Medulla oblongata (tissue), 1 donor: ENCODE data around the gene KIF20B.

ENCODE experiments used
- DNase-seq: peaks from one replicate; pipeline ENCODE4 v3.0.0-alpha.2; 2015; ENCODE audit errors: extremely low spot score

Gene KIF20B, protein sequence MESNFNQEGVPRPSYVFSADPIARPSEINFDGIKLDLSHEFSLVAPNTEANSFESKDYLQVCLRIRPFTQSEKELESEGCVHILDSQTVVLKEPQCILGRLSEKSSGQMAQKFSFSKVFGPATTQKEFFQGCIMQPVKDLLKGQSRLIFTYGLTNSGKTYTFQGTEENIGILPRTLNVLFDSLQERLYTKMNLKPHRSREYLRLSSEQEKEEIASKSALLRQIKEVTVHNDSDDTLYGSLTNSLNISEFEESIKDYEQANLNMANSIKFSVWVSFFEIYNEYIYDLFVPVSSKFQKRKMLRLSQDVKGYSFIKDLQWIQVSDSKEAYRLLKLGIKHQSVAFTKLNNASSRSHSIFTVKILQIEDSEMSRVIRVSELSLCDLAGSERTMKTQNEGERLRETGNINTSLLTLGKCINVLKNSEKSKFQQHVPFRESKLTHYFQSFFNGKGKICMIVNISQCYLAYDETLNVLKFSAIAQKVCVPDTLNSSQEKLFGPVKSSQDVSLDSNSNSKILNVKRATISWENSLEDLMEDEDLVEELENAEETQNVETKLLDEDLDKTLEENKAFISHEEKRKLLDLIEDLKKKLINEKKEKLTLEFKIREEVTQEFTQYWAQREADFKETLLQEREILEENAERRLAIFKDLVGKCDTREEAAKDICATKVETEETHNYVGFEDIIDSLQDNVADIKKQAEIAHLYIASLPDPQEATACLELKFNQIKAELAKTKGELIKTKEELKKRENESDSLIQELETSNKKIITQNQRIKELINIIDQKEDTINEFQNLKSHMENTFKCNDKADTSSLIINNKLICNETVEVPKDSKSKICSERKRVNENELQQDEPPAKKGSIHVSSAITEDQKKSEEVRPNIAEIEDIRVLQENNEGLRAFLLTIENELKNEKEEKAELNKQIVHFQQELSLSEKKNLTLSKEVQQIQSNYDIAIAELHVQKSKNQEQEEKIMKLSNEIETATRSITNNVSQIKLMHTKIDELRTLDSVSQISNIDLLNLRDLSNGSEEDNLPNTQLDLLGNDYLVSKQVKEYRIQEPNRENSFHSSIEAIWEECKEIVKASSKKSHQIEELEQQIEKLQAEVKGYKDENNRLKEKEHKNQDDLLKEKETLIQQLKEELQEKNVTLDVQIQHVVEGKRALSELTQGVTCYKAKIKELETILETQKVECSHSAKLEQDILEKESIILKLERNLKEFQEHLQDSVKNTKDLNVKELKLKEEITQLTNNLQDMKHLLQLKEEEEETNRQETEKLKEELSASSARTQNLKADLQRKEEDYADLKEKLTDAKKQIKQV (N-terminal part only)

DNA sequence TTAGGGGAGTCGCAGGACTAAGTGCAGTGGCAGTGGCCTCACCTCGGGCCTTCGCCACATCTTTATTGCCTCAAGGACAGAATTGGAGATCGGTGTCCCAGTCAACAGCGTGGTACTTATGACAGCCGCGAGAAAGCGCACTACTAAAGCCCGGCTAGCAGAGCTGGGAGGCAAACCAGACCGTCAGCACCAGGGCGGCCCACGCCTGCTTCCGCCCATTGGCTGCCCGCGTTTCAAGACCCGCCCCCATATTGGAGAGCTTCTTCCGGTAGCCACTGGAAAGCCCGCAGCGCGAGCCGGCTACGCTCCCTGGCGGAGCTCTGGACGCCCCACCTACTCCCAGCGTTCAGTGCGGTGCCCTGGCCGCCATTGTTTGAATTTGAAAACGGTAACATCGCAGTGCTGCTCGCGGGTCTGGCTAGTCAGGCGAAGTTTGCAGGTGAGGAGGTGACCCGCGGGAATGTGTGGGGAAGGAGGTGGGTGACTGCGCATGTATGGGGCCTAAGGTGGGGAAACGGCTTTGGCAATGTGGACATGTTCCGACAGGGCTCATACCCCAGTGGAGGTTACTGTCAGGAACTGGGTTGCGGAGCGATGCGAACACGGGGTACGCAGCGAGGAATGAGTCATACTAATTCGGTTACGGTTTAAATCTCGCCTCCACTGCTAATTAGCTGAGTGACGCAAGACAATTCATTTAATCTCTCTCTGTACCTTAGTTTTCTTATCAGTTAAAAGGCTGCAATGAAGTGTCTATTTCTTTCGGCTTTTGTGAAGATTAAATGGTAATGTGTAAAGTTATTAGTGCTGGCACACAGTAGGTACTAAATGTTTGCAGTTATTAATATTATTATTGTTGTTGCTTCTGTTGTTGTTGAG, at the start of gene KIF20B:
KIF20B (plus strand) TSS at position 349 of the 879 bp plus-strand sequence. CDS start 3,705 bp downstream, outside the sequence.
- peak; percentile 98 for DNase-seq

DNA sequence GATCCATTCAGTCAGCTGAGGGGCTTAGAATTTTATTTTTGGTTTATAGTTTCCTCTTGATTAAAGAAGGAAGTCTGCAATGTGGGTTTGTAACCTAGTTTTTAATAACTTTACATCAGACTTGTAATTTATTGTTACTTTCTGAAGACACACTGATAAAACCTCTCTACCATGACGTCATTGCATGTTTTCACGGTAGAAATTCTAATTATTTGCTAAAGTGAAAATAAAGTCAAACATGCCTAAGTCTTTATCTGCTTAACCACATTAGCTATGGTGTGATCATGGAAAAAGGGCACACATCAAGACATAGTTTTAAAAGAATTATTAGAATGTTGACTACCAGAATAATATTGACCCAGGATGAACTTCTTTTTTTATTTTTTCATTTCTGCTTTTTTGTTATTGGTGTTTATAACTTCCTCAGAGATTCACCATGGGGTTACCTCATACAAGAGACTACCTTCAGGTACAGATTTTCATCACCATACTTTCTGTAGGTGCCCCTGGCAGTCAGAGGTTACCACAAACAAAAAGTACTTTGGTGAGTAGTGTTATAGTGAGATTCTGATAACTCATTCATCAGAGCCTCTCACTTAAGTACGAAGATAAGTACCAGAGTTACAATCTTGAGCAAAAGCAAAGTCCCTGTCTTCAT, 49.3 kb upstream of the KIF20B start:
- DNase-seq = no peak

DNA sequence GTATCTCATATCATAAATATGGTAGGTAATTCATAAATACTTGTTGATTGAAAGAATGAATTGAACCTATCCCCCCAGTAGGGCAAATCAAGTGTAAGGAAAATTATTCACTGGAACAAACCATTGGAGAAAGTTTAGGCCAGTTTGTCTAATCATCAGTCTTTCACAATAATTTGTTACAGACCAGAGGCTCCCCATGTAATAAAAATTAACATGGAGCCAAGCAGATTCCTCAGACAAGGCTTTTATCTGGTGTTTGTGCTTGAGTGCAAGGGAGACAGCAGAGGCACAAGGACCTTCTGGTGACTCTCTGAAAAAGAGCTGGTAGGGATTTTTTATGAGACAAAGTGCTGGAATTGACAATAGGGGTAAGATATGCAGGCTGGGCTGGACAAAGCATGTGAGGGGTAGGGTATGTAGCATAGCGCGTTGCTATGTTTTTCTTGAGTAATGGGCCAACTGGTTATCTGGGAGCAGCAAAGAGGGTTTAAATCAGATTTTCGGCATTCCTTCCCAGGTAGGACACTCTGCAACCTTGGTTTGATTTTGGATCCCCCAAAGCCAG, 48.5 kb upstream of the KIF20B start:
- no peak for DNase-seq

DNA sequence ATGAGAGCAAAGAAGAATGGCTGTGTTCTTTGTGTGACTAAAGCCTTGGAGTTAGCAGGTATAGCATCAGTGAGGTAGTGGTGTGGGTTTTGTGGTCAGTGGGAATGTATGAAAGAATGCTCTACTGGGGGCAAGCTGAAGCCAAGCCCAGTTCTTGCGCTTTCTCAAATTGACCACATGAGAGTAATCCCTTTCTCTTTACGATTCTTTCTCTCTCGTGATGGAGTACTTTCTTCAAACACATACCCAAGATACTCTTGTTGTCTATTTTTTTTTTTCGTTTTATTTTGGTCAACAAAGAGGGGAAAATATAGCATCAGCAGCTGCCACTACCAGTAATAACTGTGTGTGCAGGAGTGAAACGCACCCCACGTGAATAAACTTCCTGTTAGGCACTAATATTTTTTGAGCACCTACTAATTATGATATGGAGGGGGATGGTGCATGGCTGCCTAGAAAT, 48.0 kb upstream of the KIF20B start:
- no peak for DNase-seq

DNA sequence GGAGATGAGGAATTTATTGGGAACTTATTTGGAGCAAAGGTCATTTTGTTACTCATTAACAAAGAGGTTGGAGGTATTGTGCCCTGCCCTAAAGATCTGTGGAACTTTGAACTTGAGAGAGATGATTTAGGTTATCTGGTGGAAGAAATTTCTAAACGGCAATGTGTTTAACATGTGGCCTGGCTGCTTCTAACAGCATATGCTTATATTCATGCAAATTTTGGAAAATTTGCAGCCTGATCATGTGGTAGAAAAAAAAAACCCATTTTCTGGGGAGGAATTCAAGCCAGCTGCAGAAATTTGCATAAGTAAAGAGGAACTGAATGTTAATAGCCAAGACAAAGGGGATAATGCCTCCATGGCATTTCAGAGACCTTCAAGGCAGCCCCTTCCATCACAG, 45.7 kb upstream of the KIF20B start:
- DNase-seq = no peak

DNA sequence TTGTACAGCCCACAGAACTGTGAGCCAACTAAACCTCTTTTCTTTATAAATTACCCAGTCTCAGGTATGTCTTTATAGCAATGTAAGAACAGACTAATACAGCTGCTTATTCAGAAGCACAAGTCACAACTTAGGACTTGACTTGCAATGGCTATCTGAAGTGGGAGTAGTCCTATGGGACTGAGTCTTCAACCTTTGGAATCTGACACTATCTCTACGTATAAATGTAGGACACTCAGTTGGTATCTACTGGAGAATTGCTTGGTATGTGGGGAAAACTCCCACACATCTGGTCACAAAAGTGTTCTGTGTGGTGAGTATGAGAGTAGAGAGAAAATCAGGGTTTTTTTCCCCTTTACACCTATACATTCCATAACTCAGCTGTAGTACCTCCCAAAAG, 44.1 kb upstream of the KIF20B start:
- no peak for DNase-seq

DNA sequence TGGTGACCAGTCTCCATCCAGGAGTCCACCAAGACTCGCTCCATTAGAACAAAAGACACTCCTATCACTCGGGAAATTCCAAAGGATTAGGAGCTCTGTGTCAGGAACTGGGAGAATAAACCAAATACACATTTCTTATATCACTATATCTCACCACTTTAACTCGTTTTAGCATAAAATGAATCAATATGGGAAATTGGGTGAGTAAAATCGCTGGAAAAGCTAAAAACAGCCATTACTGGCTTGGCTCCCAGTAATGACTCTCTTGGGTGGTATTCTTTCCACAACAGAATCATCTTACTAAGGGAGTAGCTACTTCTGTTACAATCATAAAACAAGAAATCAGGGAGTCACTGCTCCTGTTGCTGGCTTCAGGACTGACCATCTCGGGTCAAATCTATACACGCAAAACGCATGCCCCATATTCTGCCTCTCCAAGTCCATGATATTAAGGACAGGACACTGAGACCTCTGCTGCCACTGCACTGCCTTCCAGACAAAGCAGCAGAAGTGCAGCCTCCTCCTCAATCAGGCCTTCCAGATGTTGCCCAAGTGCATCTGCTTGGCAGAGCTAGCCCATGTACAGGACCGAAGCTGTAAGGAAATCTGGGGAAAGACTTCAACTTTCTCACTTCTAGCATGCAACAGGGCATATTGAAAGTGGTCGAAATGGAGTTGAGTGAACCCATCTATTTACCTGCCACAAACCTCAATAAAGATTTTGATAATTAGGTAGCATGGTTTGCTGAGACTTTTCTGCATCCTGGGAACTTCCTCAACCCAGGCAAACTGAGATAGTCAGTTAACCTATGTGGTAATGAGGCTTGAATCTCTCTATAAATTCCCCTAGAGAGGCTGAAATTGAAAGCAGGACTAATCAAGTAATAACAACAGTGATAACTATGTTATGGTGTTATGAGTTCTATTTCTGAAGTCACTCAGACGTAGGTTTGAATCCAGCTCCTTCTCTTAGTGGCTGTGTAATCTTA, 42.0 kb upstream of the KIF20B start:
- no peak for DNase-seq

DNA sequence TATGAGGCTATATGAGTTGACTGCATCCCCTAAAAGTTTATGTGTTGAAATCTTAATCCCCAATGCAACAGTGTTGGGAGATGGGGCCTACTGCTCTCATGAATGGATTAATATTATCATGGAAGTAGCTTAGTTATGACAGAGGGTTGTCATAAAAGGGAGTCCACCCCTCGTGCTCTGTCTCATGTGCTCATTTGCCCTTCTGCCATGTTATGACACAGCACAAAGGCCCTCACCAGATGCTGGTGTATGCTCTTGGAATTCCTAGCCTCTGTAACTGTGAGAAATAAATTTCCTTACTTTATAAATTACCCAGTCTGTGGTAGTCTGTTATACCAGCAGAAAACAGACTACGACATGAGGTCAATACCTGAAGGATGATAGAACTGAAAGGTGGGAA, 38.8 kb upstream of the KIF20B start:
- no peak for DNase-seq

DNA sequence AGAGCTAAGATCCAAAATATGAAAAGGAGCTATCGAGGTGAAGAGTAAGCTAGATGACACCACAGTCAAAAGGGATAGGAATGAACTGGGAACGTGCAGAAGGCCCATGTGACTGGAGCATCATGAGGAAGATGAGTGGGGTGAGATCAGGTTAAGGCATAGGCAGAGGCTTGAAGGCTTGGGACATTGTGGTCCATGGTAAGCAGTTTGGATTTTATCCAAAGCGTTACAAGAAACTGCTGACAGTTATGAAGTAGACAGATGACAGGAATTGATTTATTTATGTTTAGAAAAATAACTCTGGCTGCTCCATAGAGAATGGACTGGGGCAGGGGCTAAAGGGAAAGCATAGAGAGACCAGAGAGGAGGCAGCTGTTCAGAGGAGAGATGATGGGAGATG, 38.2 kb upstream of the KIF20B start:
- no peak for DNase-seq

DNA sequence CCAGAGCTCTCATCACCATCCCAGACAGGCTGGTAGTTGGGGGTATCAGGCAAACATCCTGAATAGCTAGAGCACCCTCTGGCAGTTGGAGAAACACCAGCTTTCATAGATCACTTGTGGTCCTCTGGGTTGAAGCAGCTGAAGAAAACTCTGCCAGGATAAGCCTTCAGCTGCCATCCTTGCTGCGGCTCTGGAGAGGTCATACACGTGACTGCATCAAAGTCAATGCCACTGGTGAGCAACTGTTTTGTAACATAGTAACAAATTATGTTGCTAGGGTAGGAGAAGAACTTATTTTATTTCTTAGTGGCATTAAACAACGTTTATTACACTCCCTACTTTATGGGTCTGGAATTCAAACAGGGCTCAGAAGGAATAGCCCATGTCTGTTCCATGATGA, 37.2 kb upstream of the KIF20B start:
- DNase-seq = no peak

DNA sequence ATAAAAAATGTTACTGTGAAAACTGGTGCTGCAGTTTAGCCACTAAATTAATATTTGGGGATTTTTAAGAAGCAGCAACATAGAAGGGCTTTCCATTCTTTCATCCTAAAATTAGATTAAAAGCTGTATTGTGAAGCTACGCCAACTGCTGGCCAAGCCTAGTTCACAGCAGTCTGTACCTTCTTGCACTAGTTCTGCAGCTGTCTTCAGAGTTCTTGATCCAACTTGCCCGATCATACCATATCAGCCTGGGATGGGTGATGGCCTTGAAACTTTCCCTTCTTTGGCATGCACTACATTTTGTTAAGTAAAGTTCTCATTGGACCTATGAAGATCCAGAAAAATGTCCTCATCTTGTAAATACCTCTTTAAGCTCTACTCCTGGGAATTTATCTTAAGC, 36.1 kb upstream of the KIF20B start:
- DNase-seq = no peak

DNA sequence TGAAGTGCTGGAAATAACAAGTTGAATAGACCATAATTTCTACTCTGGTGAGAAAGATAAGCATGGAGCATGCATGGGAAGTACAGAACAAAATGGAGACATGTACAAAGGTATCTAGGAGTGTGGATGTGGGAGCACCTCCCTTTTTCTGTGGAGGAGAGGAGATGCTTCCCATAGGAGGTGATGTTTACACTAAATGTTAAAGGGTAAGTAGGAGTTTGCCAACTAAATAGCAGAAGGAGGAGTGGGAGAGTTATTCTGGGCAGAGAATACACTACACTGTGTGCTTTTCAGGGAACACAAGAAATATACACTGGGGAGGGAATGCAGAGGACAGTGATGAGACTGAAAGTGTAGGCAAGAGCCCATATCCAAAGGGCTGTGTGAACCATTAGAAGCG, 35.3 kb upstream of the KIF20B start:
- DNase-seq = no peak

DNA sequence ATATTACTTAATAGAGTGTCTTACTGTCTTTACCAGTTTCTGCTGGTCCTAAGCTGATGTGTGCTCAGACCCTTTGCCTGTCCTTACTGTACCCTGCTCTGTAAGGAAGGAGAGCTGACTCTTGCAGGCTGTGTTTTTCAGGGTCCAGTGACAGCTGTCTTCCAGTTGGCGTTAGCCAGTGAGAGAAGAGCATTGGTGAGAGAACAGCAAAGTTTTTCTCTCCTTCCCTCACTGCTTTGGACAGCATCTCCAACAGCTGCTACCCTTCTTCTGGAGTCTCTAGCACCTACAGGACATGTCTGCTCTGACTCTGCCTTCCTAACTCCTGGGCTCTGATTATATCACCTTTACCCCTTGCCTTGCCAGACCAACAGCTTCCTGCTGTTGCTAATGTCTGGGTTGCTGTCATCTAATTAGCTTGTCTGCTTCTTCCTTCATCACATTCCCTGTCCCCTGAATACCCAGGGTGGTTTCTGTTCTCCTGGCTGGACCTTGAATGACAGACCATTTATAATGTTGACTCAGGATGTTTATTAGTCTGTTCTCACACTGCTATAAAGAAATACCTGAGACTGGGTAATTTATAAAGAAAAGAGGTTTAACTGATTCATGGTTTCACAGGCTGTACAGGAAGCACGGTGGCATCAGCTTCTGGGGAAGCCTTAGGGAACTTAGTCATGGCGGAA, 32.9 kb upstream of the KIF20B start:
- DNase-seq = no peak

DNA sequence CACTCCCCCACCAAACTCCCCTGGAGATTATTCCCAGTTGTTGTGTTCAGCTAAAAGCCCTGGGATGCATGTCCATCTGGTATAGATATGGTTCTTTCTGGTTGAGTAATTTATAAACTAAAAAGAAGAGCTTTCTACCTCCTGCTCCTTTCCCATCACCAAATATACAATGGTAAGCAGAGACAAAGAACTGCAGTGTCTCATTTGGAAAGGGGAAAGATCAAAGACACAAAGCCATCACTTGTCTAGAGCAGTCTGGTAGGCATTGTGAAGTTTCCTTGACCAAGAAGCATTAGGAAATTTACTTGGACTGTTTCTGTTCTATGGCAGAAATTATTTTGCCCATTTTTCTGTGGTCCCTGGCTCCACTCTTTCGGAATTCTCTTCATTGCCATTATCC, 31.4 kb upstream of the KIF20B start:
- peak; percentile 9 for DNase-seq

DNA sequence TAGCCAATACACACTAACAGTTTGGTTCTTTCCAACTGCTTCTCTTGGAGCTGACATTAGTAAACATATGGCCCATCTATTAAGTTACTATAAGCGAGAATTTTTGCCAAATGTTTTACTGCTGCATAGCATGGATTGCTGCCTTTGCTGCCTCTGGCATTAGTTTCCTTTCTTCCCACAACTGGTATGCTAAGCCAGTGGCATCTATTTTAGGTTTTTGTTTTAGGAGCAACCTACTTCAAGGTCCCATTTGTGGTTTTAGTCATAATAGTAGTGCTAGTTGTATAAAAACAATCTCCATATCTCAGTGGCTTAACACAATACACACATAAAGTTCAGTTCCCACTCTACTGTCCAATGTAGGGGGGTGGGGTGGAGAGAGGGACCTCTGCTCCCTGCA, 30.5 kb upstream of the KIF20B start:
- no peak for DNase-seq

DNA sequence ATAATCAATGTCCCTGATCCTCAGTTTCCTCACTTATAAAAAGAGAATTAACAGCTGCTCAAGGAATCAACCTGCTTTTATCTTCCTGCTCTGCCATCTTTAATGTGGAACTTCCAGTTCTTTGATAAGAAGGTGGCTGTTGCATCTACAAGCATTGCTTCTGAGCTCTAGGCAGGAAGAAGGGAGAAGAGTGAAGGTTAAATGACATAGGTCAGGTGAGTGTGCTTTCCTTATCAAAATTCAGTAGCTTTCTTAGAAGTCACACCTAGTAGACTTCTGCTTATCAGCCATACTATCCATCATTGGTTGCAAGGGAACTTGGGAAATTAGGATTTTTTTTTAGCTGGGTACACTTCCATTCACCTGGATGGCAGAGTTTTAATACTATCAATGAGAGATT, 24.0 kb upstream of the KIF20B start:
- no peak for DNase-seq

DNA sequence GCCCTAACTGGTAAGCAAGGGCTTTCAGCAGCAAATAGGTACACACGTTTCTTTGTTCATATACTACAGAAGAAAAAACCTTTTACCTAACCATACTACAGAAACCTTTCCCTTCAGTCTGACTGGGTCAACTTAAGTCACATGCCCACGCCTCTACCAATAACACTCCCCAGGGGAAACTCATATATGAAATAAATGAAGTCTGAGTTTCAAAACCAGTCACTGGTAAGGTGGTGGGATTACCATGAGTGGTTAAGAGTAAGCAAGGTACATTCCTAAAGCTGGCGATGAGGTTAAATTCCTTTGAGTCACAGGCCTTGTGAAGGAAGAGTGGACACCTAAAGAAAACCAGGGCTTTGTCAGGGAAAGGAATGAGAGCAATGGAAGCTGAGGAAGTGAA, 21.4 kb upstream of the KIF20B start:
- DNase-seq = no peak

DNA sequence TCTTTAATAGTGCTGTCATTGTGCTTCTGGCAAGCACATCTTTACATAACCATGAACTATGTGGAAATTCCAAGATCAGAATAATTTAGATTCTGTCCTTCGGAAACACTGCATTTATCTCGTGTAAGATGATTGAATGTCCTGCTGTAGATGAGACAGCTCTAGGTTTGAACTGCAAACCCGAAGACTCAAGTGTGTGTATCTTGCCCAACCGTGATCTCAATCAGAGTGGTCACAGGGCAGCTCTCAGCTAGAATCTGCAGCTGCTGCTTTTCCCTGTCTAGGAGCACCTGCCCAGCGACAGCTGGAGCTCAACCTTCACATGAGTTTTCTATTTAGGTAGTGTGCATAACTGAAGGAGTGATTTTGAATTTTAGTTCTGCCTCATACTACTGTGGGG, 17.5 kb upstream of the KIF20B start:
- no peak for DNase-seq
